RCC 7860 (cell line): ENCODE results near the gene TANK.
"Not testable (repeated sequence)": the region's sequence is repeated elsewhere in the genome, so short reads cannot be mapped to it uniquely, and the experiment has no call there.

Source experiments
- DNase-seq: peaks from one replicate; pipeline ENCODE4 v3.0.0-alpha.2; 2015; ENCODE audit warnings: low spot score
- FAIRE-seq: peaks from 2 replicates; lab custom pipeline; 2012; peaks lifted over from hg19 to GRCh38; lab: Jason Lieb, UNC

Gene TANK

DNA sequence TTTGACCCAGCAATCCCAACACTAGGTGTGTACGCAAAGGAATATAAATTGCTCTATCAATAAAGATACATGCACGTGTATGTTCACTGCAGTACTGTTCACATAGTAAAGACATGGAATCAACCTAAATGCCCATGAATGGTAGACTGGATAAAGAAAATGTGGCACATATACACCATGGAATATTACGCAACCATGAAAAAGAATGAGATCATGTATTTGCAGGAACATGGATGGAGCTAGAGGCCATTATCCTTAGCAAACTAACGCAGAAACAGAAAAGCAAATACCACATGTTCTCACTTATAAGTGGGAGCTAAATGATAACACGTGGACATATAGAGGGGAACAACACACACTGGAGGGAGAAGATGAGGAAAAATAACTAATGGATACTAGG is 27.8 kb upstream of the TANK start:
- DNase-seq, FAIRE-seq: not testable (repeated sequence)

DNA sequence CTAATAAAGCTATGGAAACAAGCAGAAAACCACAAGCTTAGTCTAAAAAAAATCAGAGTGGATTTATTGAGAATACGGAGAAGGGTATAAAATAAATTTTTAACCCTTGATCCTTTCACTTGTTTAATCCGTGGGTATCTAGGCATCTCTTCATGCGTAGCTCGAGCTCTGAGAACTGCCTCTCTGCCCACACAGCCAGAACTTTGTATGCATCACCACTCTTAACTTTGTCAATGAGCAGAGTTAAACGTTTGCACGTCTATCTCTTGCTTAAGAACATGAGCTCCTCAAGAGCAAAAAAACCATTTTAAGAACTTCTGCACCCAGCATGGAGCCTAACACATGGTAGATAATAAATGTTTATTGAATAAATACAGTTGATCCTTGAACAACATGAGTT is 26.9 kb upstream of the TANK start:
- no peak for DNase-seq
- FAIRE-seq = no peak

DNA sequence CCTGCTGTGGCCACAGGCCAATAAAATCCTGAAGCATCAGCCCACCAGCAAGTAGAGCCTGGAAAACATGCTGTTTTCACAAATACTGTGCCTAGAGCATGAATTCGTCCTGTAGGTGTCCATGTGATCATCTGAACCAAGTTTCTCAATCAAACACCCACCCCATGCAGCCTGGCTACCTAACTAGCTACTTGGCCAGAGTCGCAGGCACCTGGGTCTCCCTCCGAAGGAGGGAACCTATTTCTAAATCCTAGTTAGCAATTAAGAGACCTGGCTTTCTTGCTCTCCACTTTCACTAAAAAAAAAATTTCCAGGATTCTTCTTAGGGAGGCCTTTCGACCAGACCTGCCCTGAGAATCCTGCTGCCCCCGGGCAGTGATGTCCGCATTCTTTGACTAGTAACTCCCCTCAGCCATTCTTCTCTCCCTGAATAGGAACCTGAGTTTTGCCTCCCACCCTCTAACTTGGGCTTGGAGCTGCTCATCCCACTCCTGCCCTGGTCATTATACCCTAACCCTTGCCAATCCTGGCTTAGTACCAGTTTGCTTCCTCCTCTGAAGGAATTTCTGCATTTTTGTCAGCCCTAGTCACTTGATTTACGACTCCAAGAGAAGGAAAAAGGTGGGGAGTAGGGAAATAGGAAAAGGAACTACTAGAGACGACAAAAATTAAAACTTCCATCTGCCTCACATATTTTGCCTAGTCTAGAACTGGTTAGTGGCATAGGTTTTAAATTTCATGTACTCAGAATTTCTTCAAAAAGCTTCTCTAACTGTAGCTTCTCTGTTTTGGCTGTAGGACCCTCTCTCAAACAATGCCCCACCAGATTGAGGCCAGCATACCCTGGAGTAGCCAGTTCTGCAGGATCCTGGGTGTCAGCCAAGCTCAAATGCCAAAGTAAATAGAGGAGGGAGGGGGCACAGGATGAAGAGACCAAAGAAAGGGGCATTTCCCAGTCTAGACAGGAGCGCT is 25.4 kb upstream of the TANK start:
- peak; percentile 36 for FAIRE-seq
- peak; percentile 42 for DNase-seq

DNA sequence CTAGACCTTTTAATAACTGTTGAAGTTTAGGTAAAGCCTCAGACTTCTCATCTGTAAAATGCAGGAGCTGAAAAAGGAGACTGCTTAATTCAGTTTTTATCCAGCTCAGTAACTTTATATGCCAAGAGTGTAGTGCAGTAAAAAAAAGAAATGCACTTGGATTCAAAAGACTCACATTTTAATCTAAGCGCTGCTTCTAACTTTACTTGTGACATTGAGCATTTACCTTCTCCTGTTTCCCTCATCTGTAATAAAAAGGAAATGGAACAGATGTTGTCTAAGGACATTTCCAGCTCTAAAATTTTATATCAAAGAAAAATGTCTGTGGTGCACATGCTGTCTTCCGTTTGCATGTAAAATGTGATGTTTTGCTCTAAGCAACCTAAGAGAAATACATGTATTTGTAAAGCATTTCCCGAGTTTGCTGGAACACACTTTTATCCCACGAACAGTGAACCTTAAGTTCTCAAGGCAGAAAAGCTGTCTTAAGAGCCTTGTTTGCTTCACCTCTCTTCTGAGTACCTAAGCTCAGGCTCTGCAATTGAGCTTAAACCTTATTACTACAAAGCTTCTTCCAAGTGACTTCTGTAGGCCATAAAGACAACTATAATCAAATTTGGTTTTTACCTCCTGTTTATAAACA is 24.2 kb upstream of the TANK start:
- no peak for FAIRE-seq
- no peak for DNase-seq

DNA sequence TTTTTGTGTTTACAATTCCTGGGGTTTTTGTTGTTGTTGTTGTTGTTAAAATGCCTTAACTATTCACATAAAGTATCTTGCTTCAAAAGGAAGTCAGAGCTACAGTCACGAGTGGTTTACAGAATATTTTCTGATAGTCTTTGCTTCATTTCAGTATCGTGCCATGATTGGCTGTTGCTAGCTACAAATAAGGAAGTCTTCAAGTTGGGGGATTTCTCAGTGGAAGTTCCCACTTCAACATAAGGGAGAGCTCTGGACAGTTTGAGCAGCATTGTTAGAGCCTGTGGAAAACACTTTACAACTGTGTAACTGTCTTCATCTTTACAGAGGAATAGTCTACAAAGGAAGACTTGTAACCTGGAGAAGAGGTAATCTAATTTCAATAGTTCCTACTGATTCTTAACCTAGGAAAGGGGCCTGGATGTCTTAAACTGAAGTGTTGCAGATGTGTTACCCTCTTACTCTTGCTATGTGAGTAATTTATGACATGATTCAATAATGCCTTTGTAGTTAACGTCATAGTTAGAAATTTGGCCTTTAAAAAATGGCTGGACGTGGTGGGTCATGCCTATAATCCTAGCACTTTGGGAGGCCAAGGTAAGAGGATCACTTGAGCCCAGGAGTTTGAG is 23.4 kb upstream of the TANK start:
- FAIRE-seq = peak; percentile 23
- DNase-seq = peak; percentile 45

DNA sequence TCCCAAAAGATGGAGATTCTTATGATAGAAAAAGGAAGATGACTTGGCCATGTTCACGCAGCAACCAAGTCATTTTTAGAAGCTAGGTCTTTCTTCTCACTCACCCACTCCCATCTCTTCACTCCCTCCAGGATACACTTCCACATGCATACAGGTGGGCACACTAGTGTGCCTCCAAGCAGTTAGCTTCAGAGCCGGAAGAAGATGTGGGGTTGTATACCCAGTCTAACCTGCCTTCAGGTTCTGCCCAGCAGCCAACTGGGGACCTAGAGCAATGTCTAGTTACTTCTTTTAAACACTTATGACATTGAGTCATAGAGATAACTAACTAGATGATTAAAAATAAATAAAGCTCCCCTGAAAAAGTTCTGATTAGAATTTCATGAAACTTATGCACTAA is 21.8 kb upstream of the TANK start:
- FAIRE-seq = no peak
- DNase-seq = no peak

DNA sequence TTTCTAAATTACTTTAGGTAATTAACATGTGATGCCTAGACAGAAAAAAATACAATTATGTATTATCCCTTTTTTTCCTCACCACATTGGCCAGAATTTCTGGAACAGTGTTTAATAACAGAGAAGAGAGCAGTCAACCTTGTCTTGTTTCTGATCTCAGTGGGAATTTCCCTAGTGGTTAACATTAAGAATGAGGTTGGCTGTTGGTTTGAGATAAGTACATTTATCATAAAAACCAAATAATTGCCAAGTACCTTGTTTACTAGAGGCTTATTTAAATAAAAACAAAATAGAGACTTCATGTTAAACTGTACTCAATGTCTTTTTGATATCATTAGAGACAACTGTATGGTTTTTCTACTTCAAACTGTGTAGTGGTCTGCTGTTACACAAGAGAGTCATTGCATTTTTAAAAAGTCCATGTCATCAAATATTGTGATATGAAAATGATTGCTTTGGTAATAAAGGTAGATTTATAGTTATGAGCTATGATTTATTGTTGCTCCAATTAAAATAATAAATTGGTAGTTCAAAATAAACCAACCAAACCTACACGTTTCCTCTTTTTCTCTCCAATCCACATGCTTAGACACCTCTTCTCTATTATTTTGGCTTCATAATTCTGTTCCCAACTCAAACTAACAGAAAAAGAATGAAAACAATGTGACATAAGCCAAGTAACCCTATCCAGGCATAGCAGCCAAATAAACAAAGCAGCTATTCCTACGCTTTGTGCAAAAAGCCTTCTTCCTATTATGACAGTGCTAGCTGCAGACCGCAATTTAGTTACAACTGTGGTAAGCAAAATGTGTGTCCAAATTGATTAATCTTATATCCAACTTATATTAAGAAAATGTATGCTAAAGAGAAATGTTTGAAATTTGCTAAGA is 20.9 kb upstream of the TANK start:
- DNase-seq (peak; percentile 29), FAIRE-seq (peak; percentile 92)

DNA sequence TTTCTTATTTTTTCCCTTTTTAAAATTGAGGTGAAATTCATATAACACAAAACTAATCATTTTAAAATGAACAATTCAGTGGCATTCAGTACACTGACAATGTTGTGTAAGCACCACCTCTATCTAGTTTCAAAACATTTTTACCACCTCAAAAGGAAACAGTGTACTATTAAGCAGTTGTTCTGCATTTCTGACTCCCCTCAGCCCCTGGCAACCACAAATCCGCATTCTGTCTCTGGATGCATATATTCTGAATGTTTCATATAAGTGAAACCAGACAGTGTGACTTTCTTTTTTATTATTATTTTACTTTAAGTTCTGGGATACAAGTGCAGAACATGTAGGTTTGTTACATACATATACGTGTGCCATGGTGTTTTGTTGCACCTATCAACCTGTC is 19.2 kb upstream of the TANK start:
- FAIRE-seq (no peak), DNase-seq (no peak)

DNA sequence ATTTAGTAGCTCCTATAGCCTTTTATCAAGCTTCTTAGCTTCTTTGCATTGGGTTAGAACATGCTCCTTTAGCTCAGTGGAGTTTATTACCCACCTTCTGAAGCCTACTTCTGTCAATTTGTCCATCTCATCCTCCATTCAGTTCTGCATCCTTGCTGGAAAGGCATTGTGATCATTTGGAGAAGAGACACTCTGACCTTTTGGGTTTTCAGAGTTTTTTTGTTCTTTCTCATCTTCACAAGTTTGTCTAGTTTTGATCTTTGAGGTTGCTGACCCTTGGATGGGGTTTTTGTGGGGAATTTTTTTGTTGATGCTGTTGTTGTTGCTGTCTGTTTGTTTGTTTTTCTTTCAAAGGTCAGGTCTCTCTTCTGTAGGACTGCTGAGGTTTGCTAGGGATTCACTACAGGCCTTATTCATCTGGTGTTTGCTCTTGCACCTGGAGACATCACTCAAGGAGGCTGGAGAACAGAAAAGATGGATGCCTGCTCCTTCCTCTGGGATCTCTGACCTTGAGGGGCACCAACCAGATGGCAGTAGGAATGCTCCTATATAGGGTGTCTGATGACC is 13.9 kb upstream of the TANK start:
- no peak for DNase-seq
- no peak for FAIRE-seq

DNA sequence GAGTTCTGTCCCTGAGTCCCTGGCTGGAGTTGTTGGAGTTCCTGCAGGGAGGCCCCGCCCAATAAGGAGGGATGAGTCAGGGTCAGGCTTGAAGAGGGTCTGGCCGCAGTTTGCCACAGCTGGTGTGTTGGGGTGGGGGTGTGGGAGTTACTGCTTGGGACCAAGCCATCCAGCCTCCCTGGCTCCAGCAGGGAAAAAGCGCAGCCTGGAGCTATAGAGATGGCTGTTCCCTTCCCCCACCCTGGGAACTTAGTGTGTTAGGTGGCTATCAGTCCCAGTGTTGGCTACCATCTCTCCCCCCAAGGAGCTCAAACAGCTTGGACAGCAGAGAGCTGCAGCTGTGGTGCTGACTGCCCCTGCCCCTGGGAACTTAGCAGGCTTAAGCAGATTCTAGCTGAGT is 13.2 kb upstream of the TANK start:
- no peak for DNase-seq
- FAIRE-seq = no peak

DNA sequence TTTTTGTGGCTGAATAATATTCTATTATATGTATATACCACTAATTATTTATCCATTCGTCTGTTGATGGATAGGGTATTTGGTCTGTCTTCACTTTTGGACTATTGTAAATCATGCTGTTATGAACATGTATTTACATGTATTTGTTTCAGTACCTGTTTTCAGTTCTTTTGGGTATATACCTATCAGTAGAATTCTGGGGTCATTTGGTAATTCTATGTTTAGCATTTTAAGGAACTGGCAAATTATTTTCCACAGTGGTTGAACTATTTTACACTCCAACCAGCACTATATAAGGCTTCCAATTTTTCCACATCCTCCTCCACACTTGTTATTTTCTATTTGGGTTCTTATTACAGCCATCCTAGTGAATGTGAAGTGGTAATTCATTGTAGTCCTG is 12.4 kb upstream of the TANK start:
- DNase-seq = no peak
- FAIRE-seq = no peak

DNA sequence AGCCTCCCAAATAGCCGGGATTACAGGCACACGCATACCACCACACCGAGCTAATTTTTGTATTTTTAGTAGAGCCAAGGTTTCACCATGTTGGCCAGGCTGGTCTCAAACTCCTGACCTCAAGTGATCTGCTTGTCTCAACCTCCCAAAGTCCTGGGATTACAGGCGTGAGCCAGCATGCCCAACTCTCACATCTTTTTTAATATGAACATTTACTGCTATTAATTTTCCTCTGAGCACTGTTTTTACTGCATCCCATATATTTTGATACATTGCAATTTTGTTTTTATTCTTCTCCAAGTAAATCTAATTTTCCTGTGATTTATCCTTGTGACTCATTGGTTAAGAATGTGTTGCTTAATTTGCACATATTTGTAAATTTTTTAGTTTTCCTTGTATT is 9.5 kb upstream of the TANK start:
- DNase-seq = no peak
- FAIRE-seq = no peak

DNA sequence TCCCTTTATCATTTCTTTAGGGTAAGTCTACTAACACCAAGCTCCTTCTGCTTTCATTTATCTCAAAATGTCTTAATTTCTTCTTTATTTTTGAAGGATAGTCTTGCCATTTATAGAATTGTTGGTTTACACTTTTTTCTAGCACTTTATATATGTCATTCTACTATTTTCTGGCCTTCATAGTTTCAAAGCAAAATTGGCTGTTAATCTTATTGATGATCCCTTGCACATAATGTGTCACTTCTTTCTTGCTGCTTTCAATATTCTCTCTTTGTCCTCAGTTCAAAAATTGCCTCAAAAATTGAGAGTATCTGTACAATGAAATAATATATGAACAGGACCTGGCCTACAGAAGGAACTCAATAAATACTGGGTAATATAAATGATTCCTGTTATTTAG is 7.9 kb upstream of the TANK start:
- DNase-seq (no peak), FAIRE-seq (no peak)

DNA sequence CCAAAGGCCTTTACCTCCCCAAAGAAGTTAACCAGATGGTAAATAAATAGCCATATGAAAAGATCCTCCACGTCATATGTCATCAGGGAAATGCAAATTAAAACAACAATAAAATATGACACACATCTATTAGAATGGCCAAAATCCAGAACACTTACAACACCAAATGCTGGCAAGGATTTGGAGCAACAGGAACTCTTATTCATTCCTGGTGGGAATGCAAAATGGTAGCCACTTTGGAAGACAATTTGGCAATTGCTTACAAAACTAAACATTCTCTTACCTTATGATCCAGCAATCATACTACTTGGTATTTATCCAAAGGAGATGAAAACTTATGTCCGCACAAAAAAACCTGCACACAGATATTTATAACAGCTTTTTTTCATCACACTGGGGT is 1.3 kb upstream of the TANK start:
- FAIRE-seq (no peak), DNase-seq (no peak)

DNA sequence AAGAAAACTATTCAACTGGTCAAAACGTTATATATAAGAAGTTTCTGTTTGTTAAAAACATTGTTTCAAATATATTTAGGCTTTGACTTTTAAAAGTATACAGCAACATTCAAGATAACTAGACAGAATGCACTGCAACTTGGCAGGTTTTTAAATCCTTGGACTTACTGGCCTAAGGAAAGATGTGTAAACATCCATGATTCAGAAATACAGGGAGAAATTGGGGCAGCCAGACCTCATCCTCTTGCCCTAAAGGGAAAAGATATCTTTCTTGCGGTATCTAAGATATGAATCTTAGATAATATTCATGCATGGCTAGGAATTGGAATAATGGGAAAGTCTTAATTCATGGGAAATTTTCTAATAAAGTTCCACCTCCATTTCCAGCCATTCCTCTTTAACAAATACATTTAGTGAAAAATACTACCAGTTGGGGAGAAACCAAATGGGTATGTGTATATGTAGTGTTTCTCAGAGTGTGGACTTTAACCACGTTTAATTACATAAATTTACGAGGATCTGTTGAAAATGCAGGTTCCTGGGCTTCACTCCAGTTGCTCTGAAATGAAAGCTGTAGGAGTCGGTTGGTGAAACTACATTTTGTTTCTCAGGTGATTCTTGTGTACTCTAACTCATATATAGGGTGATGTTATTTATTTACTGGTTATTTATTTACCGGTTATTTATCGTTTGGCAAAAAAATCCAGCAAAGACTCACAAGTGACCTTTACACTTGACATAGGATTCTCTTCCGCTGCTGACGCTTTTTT is 587 bp upstream of the TANK start:
- FAIRE-seq (peak; percentile 25), DNase-seq (no peak)

DNA sequence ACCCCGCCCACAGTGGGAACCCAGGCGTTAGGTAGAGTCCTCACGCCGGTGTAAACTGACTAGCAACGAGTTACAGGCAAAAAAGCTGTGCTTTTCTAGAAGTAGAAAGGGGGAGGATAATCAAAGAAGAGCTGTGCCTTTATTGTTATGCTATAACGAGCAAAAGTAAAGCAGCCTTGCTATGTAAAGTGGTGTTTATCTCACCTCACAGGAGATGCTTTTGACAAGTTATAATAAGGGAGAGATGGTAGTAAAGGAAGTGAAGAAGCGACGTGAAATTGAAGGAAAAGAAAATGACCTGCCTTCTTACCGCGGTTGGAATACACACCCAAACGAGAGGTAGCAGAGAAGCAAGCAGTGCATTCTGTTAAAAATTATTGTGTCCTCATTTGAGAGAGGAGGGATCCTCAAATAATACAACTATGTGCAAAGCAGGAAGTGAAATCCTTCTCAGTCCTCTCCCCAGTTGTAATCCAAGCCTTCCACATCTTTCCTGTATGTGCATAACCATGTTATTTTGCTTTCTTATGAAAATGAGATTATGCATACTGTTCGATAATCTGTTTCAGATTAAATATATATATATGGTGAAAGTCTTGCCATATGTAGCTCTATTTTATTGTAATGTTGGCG is 962 bp downstream of the TANK start:
- FAIRE-seq (no peak), DNase-seq (no peak)

DNA sequence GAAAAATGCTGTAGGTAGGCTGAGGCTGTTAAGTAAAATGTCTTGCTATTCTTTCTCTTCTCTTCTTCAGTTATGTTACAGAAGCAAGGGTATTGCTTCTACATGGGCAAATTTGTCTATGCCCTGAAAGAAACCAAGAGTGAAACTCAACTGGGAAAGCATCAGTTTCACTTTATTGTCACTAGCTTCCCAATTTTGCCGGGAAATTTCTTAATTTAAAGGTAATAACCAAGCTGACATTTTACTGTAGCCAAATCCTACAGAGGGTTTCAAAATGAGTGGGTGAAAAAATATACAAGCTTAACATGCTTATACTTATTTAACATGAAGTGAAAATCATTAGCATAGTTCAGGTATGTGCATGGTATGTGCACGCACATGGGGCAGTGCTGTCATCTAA is 3.2 kb downstream of the TANK start:
- DNase-seq = no peak
- FAIRE-seq = no peak

DNA sequence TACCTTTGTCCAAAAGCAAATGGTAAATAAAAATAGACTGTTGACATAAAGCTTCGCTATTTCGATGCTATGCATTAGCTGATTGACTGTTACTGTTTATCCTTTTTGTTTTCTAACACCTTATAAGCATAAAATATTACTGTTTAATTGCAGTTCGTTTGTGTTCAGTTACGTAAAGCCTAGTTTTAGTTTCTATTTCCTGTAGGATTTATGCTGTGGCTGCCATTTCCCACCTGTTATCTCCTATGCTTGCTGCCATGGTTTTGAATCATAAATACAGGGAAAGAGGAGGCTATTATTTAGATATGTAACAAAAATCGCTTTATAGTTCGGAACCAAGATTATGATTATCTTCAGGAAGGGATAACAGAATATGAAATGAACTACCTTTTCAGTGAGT is 3.9 kb downstream of the TANK start:
- no peak for FAIRE-seq
- no peak for DNase-seq

DNA sequence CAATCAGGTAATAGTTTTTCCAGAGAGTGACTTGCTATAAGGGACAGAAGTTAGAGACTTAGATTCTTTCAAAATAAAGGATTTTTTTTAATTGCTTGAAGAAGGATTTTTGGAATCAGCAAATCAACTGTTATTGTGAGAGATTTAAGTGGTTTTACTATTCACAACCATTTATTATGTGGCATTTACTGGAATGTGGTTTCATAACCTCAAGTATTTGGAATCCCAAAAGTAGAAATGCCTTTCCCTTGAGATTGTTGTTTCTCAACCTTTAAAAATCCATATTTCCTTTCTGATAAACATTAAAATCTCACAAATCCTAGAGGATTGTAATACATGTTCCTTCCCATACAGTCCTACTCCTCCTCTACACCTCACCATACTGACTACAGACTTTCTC is 5.0 kb downstream of the TANK start:
- FAIRE-seq = peak; percentile 76
- DNase-seq = no peak
